K562 (cell line): ENCODE measurements around the gene LMX1B. TPM values are rescaled to one million over a fixed set of nuclear protein-coding genes. Genes with fewer than 3 reads are reported as not detected.

Experiments
- ATAC-seq: fragments of 200-7000 bp; cut with Tn5 transposase; 3 replicates; pipeline ENCODE4 v1.9.1; 2020; ENCODE audit warnings: moderate library complexity
- BruUV-seq: library from RNA; stranded (reverse); fragments of 400-500 nt; replicated peaks from 2 replicates; lab custom pipeline; 2021; lab: Mats Ljungman, UMichigan
- CTCF ChIA-PET: fragments of 300-600 bp; formaldehyde crosslinking; extraction: SDS; loops from one replicate; lab custom pipeline; 2021; ENCODE audit warnings: low intra/inter-chr PET ratio; lab: Yijun Ruan, JAX
- POLR2A ChIA-PET: fragments of 300-600, 350-650 bp; sonication (Branson Sonifier 250); formaldehyde crosslinking; extraction: SDS; loops from one replicate; lab custom pipeline; 2021; ENCODE audit warnings: antibody characterized with exemption, inconsistent platforms; lab: Yijun Ruan, JAX
- DNase-seq, 4 experiments: peaks; one replicate each; pipeline versions ENCODE4 v3.0.0 to v3.0.0-alpha.2; 2011 to 2018; ENCODE audit warnings: low spot score in 3 of 4, mixed read lengths in 3 of 4; ENCODE audit errors: extremely low read depth in 1 of 4
- FAIRE-seq: peaks from 2 replicates; lab custom pipeline; 2011; peaks lifted over from hg19 to GRCh38; lab: Jason Lieb, UNC
- H2AFZ ChIP-seq: 2 replicates; pipeline ENCODE4 v1.6.0; 2011; ENCODE audit warnings: low read depth, low read length, control low read depth, inconsistent platforms
- H3K27ac ChIP-seq: fragments of 200-600 bp; 3 replicates; pipeline ENCODE4 v1.8.0; 2011; ENCODE audit warnings: low read depth, mild to moderate bottlenecking, control low read depth, inconsistent platforms, low read length, moderate library complexity, mixed read lengths; ENCODE audit errors: extremely low read depth
- H3K27me3 ChIP-seq, 2 experiments: fragments of 300-600 bp in 1 of 2; 2 replicates in 1 of 2; 3 replicates in 1 of 2; pipeline versions ENCODE4 v1.6.0 to v1.8.0; 2011; ENCODE audit warnings: inconsistent platforms in 2 of 2, low read length in 2 of 2, mild to moderate bottlenecking in 1 of 2, mixed read lengths in 1 of 2, moderate library complexity in 1 of 2; ENCODE audit not compliant: control insufficient read depth in 2 of 2, insufficient read depth in 2 of 2
- H3K36me3 ChIP-seq: fragments of 300-600 bp; 3 replicates; pipeline ENCODE4 v1.8.0; 2011; ENCODE audit warnings: mild to moderate bottlenecking, low read length, inconsistent platforms; ENCODE audit not compliant: control insufficient read depth, insufficient read depth
- H3K4me1 ChIP-seq, 2 experiments: fragments of 200-600 bp in 1 of 2; replicated peaks in 1 of 2; 2 replicates in 1 of 2; 3 replicates in 1 of 2; pipeline versions ENCODE4 v1.5.1 to v1.8.0; 2011; ENCODE audit warnings: inconsistent platforms in 2 of 2, low read length in 2 of 2, mild to moderate bottlenecking in 1 of 2, mixed read lengths in 1 of 2, moderate library complexity in 1 of 2; ENCODE audit not compliant: control insufficient read depth in 2 of 2, insufficient read depth in 2 of 2
- H3K4me2 ChIP-seq: 2 replicates; pipeline ENCODE4 v1.6.1; 2011; ENCODE audit warnings: low read length, control low read depth, inconsistent platforms, mixed read lengths; ENCODE audit not compliant: insufficient read depth
- H3K4me3 ChIP-seq: fragments of 200-600 bp; sonication (generic), shearing (Covaris generic); 2 replicates; pipeline ENCODE4 v1.5.1; 2016; ENCODE audit warnings: control low read depth, inconsistent platforms
- H3K79me2 ChIP-seq: fragments of 200-600 bp; 3 replicates; pipeline ENCODE4 v1.8.0; 2011; ENCODE audit warnings: low read length, inconsistent platforms; ENCODE audit not compliant: control insufficient read depth, insufficient read depth
- H3K9ac ChIP-seq, 2 experiments: 2 replicates each; pipeline versions ENCODE4 v1.6.0 to v1.6.1; 2011; ENCODE audit warnings: low read depth in 2 of 2, low read length in 2 of 2, control low read depth in 1 of 2, inconsistent platforms in 1 of 2, mild to moderate bottlenecking in 1 of 2, mixed read lengths in 1 of 2; ENCODE audit not compliant: insufficient read depth in 1 of 2
- H3K9me1 ChIP-seq: one replicate; pipeline ENCODE4 v1.6.0; 2011; ENCODE audit warnings: inconsistent platforms, mild to moderate bottlenecking, low read length, moderate library complexity; ENCODE audit not compliant: control insufficient read depth, insufficient read depth
- H3K9me3 ChIP-seq: replicated peaks from 2 replicates; pipeline ENCODE4 v1.5.1; 2011; ENCODE audit warnings: low read depth, low read length, inconsistent platforms; ENCODE audit not compliant: control insufficient read depth, insufficient read depth
- H4K20me1 ChIP-seq: replicated peaks from 2 replicates; pipeline ENCODE4 v1.6.1; 2011; ENCODE audit warnings: low read length, inconsistent platforms, mixed read lengths; ENCODE audit not compliant: control insufficient read depth, insufficient read depth
- EHMT2 ChIP-seq: fragments of 450-650 bp; IDR thresholded peaks from 2 replicates; pipeline ENCODE4 v1.6.1; 2018; ENCODE audit warnings: antibody characterized with exemption
- ELK1 ChIP-seq: sonication (generic); formaldehyde crosslinking; IDR thresholded peaks from 2 replicates; pipeline ENCODE4 v1.8.1; 2022; ENCODE audit warnings: missing genetic modification reagents
- FOXP1 ChIP-seq: sonication (generic); formaldehyde crosslinking; IDR thresholded peaks from 2 replicates; pipeline ENCODE4 v1.8.0; 2022; ENCODE audit warnings: mild to moderate bottlenecking, missing genetic modification reagents
- GTF2E2 ChIP-seq: fragments of 200-800 bp; sonication (Bioruptor generic); IDR thresholded peaks from 2 replicates; pipeline ENCODE4 v1.6.1; 2016; ENCODE audit warnings: missing genetic modification characterization, missing compliant biosample characterization
- MTA1 ChIP-seq: fragments of 450-650 bp; IDR thresholded peaks from 2 replicates; pipeline ENCODE4 v1.6.1; 2017; ENCODE audit warnings: borderline replicate concordance
- PATZ1 ChIP-seq: fragments of 250-450 bp; sonication (Bioruptor Pico); IDR thresholded peaks from 2 replicates; pipeline ENCODE4 v1.5.0; 2020; ENCODE audit warnings: mild to moderate bottlenecking, borderline replicate concordance
- PURB ChIP-seq: sonication (generic); formaldehyde crosslinking; IDR thresholded peaks from 2 replicates; pipeline ENCODE4 v1.9.0; 2021; ENCODE audit warnings: low read depth, mild to moderate bottlenecking, missing genetic modification reagents
- RBM22 ChIP-seq: fragments of 200-400 bp; formaldehyde crosslinking; IDR thresholded peaks from 2 replicates; pipeline ENCODE4 v1.6.1; 2018; ENCODE audit warnings: low read length, low read depth; ENCODE audit not compliant: poor library complexity, severe bottlenecking
- RCOR1 ChIP-seq, 2 experiments: IDR thresholded peaks; 2 replicates each; pipeline ENCODE4 v1.6.1; 2012; ENCODE audit warnings: low read depth in 2 of 2, low read length in 2 of 2, borderline replicate concordance in 1 of 2, improper control_type of control experiment in 1 of 2
- TGIF2 ChIP-seq: sonication (generic); formaldehyde crosslinking; IDR thresholded peaks from 2 replicates; pipeline ENCODE4 v1.8.1; 2022; ENCODE audit warnings: mild to moderate bottlenecking, missing genetic modification reagents, moderate library complexity
- ZC3H4 ChIP-seq: sonication (generic); formaldehyde crosslinking; IDR thresholded peaks from 2 replicates; pipeline ENCODE4 v1.9.0; 2021; ENCODE audit warnings: missing genetic modification reagents, borderline replicate concordance
- ZNF146 ChIP-seq: IDR thresholded peaks from one replicate; pipeline ENCODE4 v1.6.1; 2018; ENCODE audit warnings: missing compliant biosample characterization; ENCODE audit not compliant: unreplicated experiment
- ZNF174 ChIP-seq: fragments of 250-450 bp; sonication (Bioruptor Pico); IDR thresholded peaks from 2 replicates; pipeline ENCODE4 v1.4.0; 2020; ENCODE audit warnings: mild to moderate bottlenecking
- ZNF280B ChIP-seq: fragments of 250-450 bp; sonication (Bioruptor Pico); IDR thresholded peaks from 2 replicates; pipeline ENCODE4 v1.5.1; 2021; ENCODE audit warnings: mild to moderate bottlenecking
- WGBS: fragments of 100-300 bp; shearing (Covaris generic); methylation state at CpG from one replicate; pipeline ENCODE4 v1.1.6; 2016; ENCODE audit warnings: low coverage, mixed read lengths; ENCODE audit not compliant: insufficient coverage; ENCODE audit errors: missing lambda C conversion rate; 5-methylcytosine and 5-hydroxymethylcytosine counted together
- in situ Hi-C: fragments of 300-500 bp; cut with MboI; formaldehyde crosslinking; loops from 4 replicates; pipeline ENCODE4 v1.15.0; 2018; ENCODE audit warnings: inconsistent platforms, mixed read lengths
- intact Hi-C: fragments of 100-400 bp; cut with micrococcal nuclease; formaldehyde crosslinking; loops from 2 replicates; pipeline ENCODE4 v1.14.2; 2022
- polyA plus RNA-seq, 8 experiments: library from polyadenylated mRNA; depleted of rRNA in 4 of 8; stranded (reverse) in 5 of 8; unstranded in 3 of 8; fragments of >200 nt; fragmentation: Nextera tagmentation in 2 of 8; fragmentation: Illumina TruSeq in 1 of 8; extraction: Ambion mirVana in 2 of 8; extraction: Trizol in 1 of 8; gene quantifications; 2 replicates each; pipeline versions ENCODE4 v1.2.1 to v1.2.3, GENCODE V29; 2011 to 2014; ENCODE audit warnings: inconsistent platforms in 1 of 8, missing spikeins in 1 of 8
- total RNA-seq, 7 experiments: library from RNA; depleted of rRNA in 6 of 7; stranded (reverse); fragments of >200 nt in 6 of 7; fragmentation: Illumina TruSeq in 2 of 7; extraction: Trizol in 2 of 7; gene quantifications; 2 replicates each; pipeline versions ENCODE4 v1.2.1 to v1.2.3, GENCODE V29; 2011 to 2021; ENCODE audit warnings: low replicate concordance in 1 of 7

LMX1B gene
- total and polyA plus RNA-seq, 9 of the 15 experiments (the other 6 are each of a cell fraction or from before 2014, with no cell fraction given) = not detected

DNA sequence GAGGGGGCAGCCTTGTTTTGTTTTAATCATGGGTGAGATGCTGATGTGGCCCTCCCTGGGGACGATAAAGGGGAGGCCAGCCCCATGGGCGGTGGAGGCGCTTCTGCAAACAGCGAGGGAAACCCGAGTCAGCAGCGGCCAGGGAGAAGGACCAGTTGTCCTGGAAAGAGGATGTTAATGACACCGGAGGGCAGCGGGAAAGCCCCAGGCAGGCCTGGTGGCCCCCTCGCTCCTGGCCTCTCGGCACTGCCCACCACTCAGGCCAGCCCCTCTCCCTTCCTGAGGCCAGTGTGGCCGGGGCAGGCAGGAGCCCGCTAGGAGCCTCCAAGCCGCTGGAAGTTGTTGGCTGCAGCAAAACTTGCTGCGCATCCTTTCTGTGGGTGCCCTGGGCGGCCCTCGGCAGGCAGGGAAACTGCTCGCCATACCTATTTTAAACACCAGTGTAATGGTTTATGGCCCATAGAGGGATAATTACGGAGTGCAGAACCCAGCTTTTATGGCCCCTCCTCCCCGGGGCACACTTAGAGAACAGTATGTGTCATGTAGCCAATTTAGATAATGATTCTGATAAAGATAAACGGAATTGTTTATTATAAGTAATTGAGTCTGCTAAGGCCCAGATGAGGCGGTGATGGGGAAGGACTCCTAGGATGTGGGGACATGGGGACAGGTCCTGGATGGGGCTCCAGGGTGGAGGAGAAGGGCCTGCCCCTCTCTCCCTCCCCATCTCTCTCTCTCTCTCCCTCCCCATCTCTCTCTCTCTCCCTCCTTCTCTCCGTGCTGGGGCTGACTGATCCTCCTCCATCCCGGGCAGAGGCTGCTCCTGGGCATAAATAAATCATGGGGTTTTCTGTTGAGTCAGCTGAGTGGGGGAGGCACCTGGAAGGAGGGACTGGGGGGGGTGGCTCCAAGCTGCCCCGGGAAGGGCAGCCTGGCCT is 36.9 kb downstream of the LMX1B start:
- POLR2A ChIA-PET = no interaction called here
- no peak for ATAC-seq
- H3K4me3 ChIP-seq = no peak overlapping the region
- TF ChIP-seq TGIF2 (CRISPR knock-in tag) (no peak), RBM22 (no peak), ELK1 (no peak), PURB (CRISPR knock-in tag) (no peak), PATZ1 (CRISPR knock-in tag) (no peak), FOXP1 (CRISPR knock-in tag) (no peak), RCOR1 (IDR thresholded peaks at IDR 0.05; ENCODE audit: borderline replicate concordance in 1 of 2, low read depth in 2 of 2, low read length in 2 of 2) (no peak), MTA1 (no peak), ZNF280B (no peak), ZNF146 (CRISPR knock-in tag) (no peak), ZNF174 (no peak), ZC3H4 (CRISPR knock-in tag) (no peak), GTF2E2 (tag) (no peak), EHMT2 (no peak)

More for the DNA sequence above, 36.9 kb downstream of the LMX1B start:
- CTCF ChIA-PET = no interaction called here
- Histone ChIP-seq H3K4me1 (peaks cover 0 to 9% of the 10 kb centered on the region in 2 experiments; a peak in 2 of 5 replicates), H4K20me1 (peaks cover 7% of the 10 kb centered on the region), H3K4me2 (no peak overlapping the region), H3K9me3 (no peaks in the 10 kb centered on the region), H3K27ac (no peak overlapping the region), H3K9ac (no peak overlapping the region), H3K36me3 (no peaks in the 10 kb centered on the region), H3K27me3 (peaks cover 4 to 68% of the 10 kb centered on the region in 2 experiments; a peak in 4 of 5 replicates), H2AFZ (no peak overlapping the region), H3K9me1 (peaks cover 2% of the 10 kb centered on the region), H3K79me2 (no peaks in the 10 kb centered on the region)
- intact Hi-C loops (no loop called here), in situ Hi-C loops (no loop called here)
- under 1% methylated on average over 21 of the region's 24 CpGs for WGBS
- BruUV-seq = no TSS peak
- DNase-seq (no peak), FAIRE-seq (no peak)
